Measurements from ENCODE around the gene NPAT. TPM values are rescaled to one million over a fixed set of nuclear protein-coding genes. Genes with fewer than 3 reads are reported as not detected.
"Not testable (repeated sequence)": the region's sequence is repeated elsewhere in the genome, so short reads cannot be mapped to it uniquely, and the experiment has no call there.

The NPAT gene
- polyA plus RNA-seq, 1 donor from 2014 or later = 10.8 TPM

GRCh38 chr11:108137212-108137611 lies 85.2 kb downstream of the NPAT start:
- H4K20me1 ChIP-seq (ENCODE audit: insufficient read depth) = no peaks in the 10 kb centered on the region
- no peaks in the 10 kb centered on the region for H3K27me3 ChIP-seq (ENCODE audit: insufficient read depth, low read depth, low read length)
- TF ChIP-seq RAD21 (conservative IDR thresholded peaks at IDR 0.05) = no peak
- no peak for TF ChIP-seq SMC3 (conservative IDR thresholded peaks at IDR 0.05; ENCODE audit: poor library complexity)
- TF ChIP-seq REST (IDR thresholded peaks at IDR 0.05; ENCODE audit: borderline replicate concordance) = no peak
- no peak for TF ChIP-seq TAF1 (IDR thresholded peaks at IDR 0.05; ENCODE audit: low read depth)
- no peak for TF ChIP-seq CTCF (IDR thresholded peaks at IDR 0.05; ENCODE audit: poor library complexity, severe bottlenecking)
- TF ChIP-seq POLR2AphosphoS5 (IDR thresholded peaks at IDR 0.05) = no peak
- no peak for TF ChIP-seq EZH2 (IDR thresholded peaks at IDR 0.05; ENCODE audit: borderline replicate concordance, insufficient read depth, low read length, poor library complexity, severe bottlenecking)
- no peak for TF ChIP-seq EP300 (conservative IDR thresholded peaks at IDR 0.05; ENCODE audit: poor library complexity, severe bottlenecking)
- no peak for TF ChIP-seq MXI1 (conservative IDR thresholded peaks at IDR 0.05; ENCODE audit: poor library complexity, severe bottlenecking)
- no peaks in the 10 kb centered on the region for H3K9me3 ChIP-seq (ENCODE audit: low read length)
- H3K9ac ChIP-seq (ENCODE audit: low read length) = no peak overlapping the region
- no peaks in the 10 kb centered on the region for H3F3A ChIP-seq (ENCODE audit: insufficient read depth, low read length, poor library complexity, severe bottlenecking)
- no peak overlapping the region for H3K4me2 ChIP-seq (ENCODE audit: low read length)
- no peak overlapping the region for H2AFZ ChIP-seq (ENCODE audit: low read depth, low read length)
- no peaks in the 10 kb centered on the region for H3K36me3 ChIP-seq (ENCODE audit: insufficient read depth, low read length)
- no peak overlapping the region for H3K4me3 ChIP-seq (ENCODE audit: low read length)
- no peak overlapping the region for H3K27ac ChIP-seq (ENCODE audit: low read length)
- no peaks in the 10 kb centered on the region for H3K79me2 ChIP-seq (replicated peaks; ENCODE audit: insufficient read depth, low read length)
- H3K9me2 ChIP-seq (ENCODE audit: insufficient read depth, low read length) = no peaks in the 10 kb centered on the region

GRCh38 chr11:108135845-108136544 lies 86.4 kb downstream of the NPAT start:
- Histone ChIP-seq H3K9me3 (ENCODE audit: low read length) (no peaks in the 10 kb centered on the region), H3K36me3 (ENCODE audit: insufficient read depth, low read length) (no peaks in the 10 kb centered on the region), H3K9ac (ENCODE audit: low read length) (no peak overlapping the region), H3K27me3 (ENCODE audit: insufficient read depth, low read depth, low read length) (no peaks in the 10 kb centered on the region), H3K4me3 (ENCODE audit: low read length) (no peak overlapping the region), H3K9me2 (ENCODE audit: insufficient read depth, low read length) (no peaks in the 10 kb centered on the region), H3K4me2 (ENCODE audit: low read length) (no peak overlapping the region), H2AFZ (ENCODE audit: low read depth, low read length) (no peak overlapping the region), H3F3A (ENCODE audit: insufficient read depth, low read length, poor library complexity, severe bottlenecking) (no peaks in the 10 kb centered on the region), H4K20me1 (ENCODE audit: insufficient read depth) (no peaks in the 10 kb centered on the region), H3K79me2 (replicated peaks; ENCODE audit: insufficient read depth, low read length) (no peaks in the 10 kb centered on the region), H3K27ac (ENCODE audit: low read length) (no peak overlapping the region)
- no peak for TF ChIP-seq MXI1 (conservative IDR thresholded peaks at IDR 0.05; ENCODE audit: poor library complexity, severe bottlenecking)
- no peak for TF ChIP-seq SMC3 (conservative IDR thresholded peaks at IDR 0.05; ENCODE audit: poor library complexity)
- TF ChIP-seq EZH2 (IDR thresholded peaks at IDR 0.05; ENCODE audit: borderline replicate concordance, insufficient read depth, low read length, poor library complexity, severe bottlenecking) = no peak
- TF ChIP-seq EP300 (conservative IDR thresholded peaks at IDR 0.05; ENCODE audit: poor library complexity, severe bottlenecking) = no peak
- no peak for TF ChIP-seq TAF1 (IDR thresholded peaks at IDR 0.05; ENCODE audit: low read depth)
- TF ChIP-seq RAD21 (conservative IDR thresholded peaks at IDR 0.05) = no peak
- no peak for TF ChIP-seq REST (IDR thresholded peaks at IDR 0.05; ENCODE audit: borderline replicate concordance)

GRCh38 chr11:108132993-108133538 lies 89.4 kb downstream of the NPAT start:
- not testable (repeated sequence) for H3K9me3 ChIP-seq (ENCODE audit: low read length); H3K4me2 ChIP-seq (ENCODE audit: low read length); H3K27me3 ChIP-seq (ENCODE audit: insufficient read depth, low read depth, low read length); H3K36me3 ChIP-seq (ENCODE audit: insufficient read depth, low read length); H3K79me2 ChIP-seq (replicated peaks; ENCODE audit: insufficient read depth, low read length); H3F3A ChIP-seq (ENCODE audit: insufficient read depth, low read length, poor library complexity, severe bottlenecking); H3K27ac ChIP-seq (ENCODE audit: low read length); H3K4me3 ChIP-seq (ENCODE audit: low read length); H2AFZ ChIP-seq (ENCODE audit: low read depth, low read length); H4K20me1 ChIP-seq (ENCODE audit: insufficient read depth); H3K9me2 ChIP-seq (ENCODE audit: insufficient read depth, low read length); H3K9ac ChIP-seq (ENCODE audit: low read length)
